ENCODE measurements around the gene PILRA. TPM values are rescaled to one million over a fixed set of nuclear protein-coding genes. Genes with fewer than 3 reads are reported as not detected.

PILRA gene
- total RNA-seq, 4 donors from 2014 or later: 1.3 to 8.5 (median 4.2) TPM

GRCh38 chr7:100400041-100400440 lies 26.8 kb downstream of the PILRA start:
- Histone ChIP-seq H3K4me1 (peaks cover 5% of the 10 kb centered on the region), H3K27ac (no peak overlapping the region), H3K27me3 (no peaks in the 10 kb centered on the region), H3K4me3 (no peak overlapping the region), H3K9me3 (no peaks in the 10 kb centered on the region), H3K36me3 (peaks cover 2% of the 10 kb centered on the region)
- DNase-seq (ENCODE audit: low spot score in 2 of 2): no peak
- TF ChIP-seq EP300 (IDR thresholded peaks at IDR 0.05): no peak
- TF ChIP-seq, protein P1, sequence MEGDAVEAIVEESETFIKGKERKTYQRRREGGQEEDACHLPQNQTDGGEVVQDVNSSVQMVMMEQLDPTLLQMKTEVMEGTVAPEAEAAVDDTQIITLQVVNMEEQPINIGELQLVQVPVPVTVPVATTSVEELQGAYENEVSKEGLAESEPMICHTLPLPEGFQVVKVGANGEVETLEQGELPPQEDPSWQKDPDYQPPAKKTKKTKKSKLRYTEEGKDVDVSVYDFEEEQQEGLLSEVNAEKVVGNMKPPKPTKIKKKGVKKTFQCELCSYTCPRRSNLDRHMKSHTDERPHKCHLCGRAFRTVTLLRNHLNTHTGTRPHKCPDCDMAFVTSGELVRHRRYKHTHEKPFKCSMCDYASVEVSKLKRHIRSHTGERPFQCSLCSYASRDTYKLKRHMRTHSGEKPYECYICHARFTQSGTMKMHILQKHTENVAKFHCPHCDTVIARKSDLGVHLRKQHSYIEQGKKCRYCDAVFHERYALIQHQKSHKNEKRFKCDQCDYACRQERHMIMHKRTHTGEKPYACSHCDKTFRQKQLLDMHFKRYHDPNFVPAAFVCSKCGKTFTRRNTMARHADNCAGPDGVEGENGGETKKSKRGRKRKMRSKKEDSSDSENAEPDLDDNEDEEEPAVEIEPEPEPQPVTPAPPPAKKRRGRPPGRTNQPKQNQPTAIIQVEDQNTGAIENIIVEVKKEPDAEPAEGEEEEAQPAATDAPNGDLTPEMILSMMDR (IDR thresholded peaks at IDR 0.05): no peak
- TF ChIP-seq POLR2A (IDR thresholded peaks at IDR 0.05): no peak
- TF ChIP-seq POLR2AphosphoS5 (IDR thresholded peaks at IDR 0.05): no peak
- 98% methylated on average over 3 of the region's 3 CpGs for WGBS

DNA sequence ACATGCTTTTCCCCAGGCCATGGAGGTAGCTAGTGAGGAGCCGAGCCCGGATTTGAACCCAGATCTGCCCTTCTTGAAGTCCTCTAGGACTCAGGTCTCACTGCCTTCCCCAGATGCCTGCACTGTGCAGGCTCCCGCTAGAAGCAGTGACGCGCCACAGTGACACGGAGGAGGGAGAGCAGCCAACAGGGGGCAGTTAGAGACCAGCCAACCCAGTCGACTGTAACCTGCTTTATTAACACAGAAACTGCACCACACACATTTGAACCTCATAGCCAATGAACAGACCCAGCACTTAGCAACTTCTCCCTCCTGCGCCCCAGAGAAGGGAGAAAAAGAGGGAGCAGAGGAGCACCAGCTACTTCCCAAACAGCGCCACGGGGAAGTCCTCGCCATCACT lies 27.4 kb downstream of the PILRA start:
- Histone ChIP-seq H3K27me3 (no peaks in the 10 kb centered on the region), H3K36me3 (peaks cover 2% of the 10 kb centered on the region), H3K4me3 (no peak overlapping the region), H3K4me1 (peaks cover 5% of the 10 kb centered on the region), H3K27ac (no peak overlapping the region), H3K9me3 (no peaks in the 10 kb centered on the region)
- DNase-seq (ENCODE audit: low spot score in 2 of 2): no peak
- TF ChIP-seq EP300 (IDR thresholded peaks at IDR 0.05) (no peak), POLR2A (IDR thresholded peaks at IDR 0.05) (no peak), POLR2AphosphoS5 (IDR thresholded peaks at IDR 0.05) (no peak)
- TF ChIP-seq, protein P1 (IDR thresholded peaks at IDR 0.05): no peak
- WGBS: 88% methylated on average over 11 of the region's 11 CpGs

- Histone ChIP-seq H3K4me3 (no peak overlapping the region), H3K27ac (no peak overlapping the region), H3K27me3 (no peaks in the 10 kb centered on the region), H3K36me3 (peaks cover 2% of the 10 kb centered on the region), H3K9me3 (no peaks in the 10 kb centered on the region), H3K4me1 (peaks cover 5% of the 10 kb centered on the region)
- WGBS: 80% methylated on average over 5 of the region's 5 CpGs
- DNase-seq (ENCODE audit: low spot score in 2 of 2): no peak
- TF ChIP-seq POLR2A (IDR thresholded peaks at IDR 0.05): no peak
- TF ChIP-seq, protein P1 (IDR thresholded peaks at IDR 0.05): no peak
Measured at GRCh38 chr7:100401811-100402210, 28.5 kb downstream of the PILRA start.

DNA sequence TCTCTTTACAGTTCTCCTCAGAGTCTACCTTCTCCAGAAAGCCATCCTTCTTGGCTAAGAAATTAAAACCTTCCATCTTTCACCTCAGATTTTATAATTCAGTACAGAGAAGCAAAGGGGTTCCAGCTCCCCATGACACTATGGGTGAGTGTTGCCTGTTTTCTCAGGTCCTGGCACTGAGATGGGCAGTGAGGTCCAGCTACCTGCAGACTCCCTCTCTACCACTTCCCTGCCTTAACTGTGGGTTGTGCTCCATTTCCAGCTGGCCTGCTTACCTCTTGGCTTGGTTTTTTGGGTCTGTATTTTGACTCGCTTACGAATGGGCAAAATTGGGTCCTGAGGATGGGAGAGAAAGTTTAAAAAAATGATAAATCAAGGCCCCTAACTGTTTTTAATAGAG lies 29.0 kb downstream of the PILRA start:
- Histone ChIP-seq H3K9me3 (no peaks in the 10 kb centered on the region), H3K27ac (no peak overlapping the region), H3K4me1 (peaks cover 2% of the 10 kb centered on the region), H3K36me3 (peaks cover 2% of the 10 kb centered on the region), H3K4me3 (no peak overlapping the region), H3K27me3 (no peaks in the 10 kb centered on the region)
- TF ChIP-seq POLR2A (IDR thresholded peaks at IDR 0.05) (no peak), POLR2AphosphoS5 (IDR thresholded peaks at IDR 0.05) (no peak), EP300 (IDR thresholded peaks at IDR 0.05) (no peak)
- TF ChIP-seq, protein P1 (IDR thresholded peaks at IDR 0.05): no peak
- no peak for DNase-seq (ENCODE audit: low spot score in 2 of 2)
- WGBS: 100% methylated on average over 2 of the region's 2 CpGs

DNA sequence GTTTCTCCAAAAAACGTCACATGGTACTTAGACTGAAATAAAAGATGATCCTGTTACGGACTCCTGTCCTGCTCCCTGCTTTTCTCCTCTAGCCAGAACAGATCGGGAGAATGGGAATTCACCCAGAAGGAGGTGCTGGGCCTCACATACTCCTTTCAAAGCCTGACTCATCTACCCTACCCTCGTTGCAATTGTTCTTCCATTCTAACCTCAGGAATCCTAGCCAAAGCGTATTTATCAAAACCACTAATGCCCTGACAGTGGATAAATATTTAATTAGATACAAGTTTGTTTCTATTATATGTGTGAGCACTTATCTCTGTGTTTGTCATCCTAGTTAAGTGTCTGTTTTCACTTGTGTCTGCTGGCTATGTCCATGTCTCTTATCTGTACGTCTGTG lies 33.5 kb downstream of the PILRA start:
- Histone ChIP-seq H3K36me3 (peaks cover 2% of the 10 kb centered on the region), H3K4me3 (no peak overlapping the region), H3K4me1 (no peaks in the 10 kb centered on the region), H3K27ac (no peak overlapping the region), H3K9me3 (no peaks in the 10 kb centered on the region), H3K27me3 (no peaks in the 10 kb centered on the region)
- TF ChIP-seq POLR2A (IDR thresholded peaks at IDR 0.05) (no peak), EP300 (IDR thresholded peaks at IDR 0.05) (no peak), POLR2AphosphoS5 (IDR thresholded peaks at IDR 0.05) (no peak)
- TF ChIP-seq, protein P1 (IDR thresholded peaks at IDR 0.05): no peak
- no peak for DNase-seq (ENCODE audit: low spot score in 2 of 2)
- WGBS: 73% methylated on average over 6 of the region's 6 CpGs

Measured in suprapubic skin (tissue), 4 donors.